Measurements from ENCODE around the gene ALDH1L2. TPM values are rescaled to one million over a fixed set of nuclear protein-coding genes. Genes with fewer than 3 reads are reported as not detected.

Gene ALDH1L2
- total and polyA plus RNA-seq, 4 donors = 0.03 to 0.25 (median 0.15) TPM

- TF ChIP-seq, protein P1, sequence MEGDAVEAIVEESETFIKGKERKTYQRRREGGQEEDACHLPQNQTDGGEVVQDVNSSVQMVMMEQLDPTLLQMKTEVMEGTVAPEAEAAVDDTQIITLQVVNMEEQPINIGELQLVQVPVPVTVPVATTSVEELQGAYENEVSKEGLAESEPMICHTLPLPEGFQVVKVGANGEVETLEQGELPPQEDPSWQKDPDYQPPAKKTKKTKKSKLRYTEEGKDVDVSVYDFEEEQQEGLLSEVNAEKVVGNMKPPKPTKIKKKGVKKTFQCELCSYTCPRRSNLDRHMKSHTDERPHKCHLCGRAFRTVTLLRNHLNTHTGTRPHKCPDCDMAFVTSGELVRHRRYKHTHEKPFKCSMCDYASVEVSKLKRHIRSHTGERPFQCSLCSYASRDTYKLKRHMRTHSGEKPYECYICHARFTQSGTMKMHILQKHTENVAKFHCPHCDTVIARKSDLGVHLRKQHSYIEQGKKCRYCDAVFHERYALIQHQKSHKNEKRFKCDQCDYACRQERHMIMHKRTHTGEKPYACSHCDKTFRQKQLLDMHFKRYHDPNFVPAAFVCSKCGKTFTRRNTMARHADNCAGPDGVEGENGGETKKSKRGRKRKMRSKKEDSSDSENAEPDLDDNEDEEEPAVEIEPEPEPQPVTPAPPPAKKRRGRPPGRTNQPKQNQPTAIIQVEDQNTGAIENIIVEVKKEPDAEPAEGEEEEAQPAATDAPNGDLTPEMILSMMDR (IDR thresholded peaks at IDR 0.05; ENCODE audit: low read depth, low read length, missing input control) = no peak
Observed at GRCh38 chr12:105107494-105108371, 23.5 kb upstream of the ALDH1L2 start, which contains the start of gene WASHC4 (continued).

- Histone ChIP-seq H3K27me3 (ENCODE audit: control insufficient read depth in 4 of 4, insufficient read depth in 4 of 4, low read length in 3 of 4) (no peaks in the 10 kb centered on the region), H3K9ac (ENCODE audit: low read depth in 1 of 2, low read length in 2 of 2) (peak overlapping the region; percentile 76 to 87), H3K27ac (ENCODE audit: low read depth in 1 of 2, low read length in 2 of 2) (peak overlapping the region; percentile 96 to 97), H3K4me3 (ENCODE audit: low read depth in 1 of 3, low read length in 3 of 3) (peak overlapping the region; percentile 79 to 92 (median 90)), H3K9me3 (ENCODE audit: control insufficient read depth in 4 of 4, low read length in 3 of 4) (no peaks in the 10 kb centered on the region), H3K36me3 (ENCODE audit: control insufficient read depth in 4 of 4, insufficient read depth in 3 of 4, low read depth in 1 of 4, low read length in 3 of 4) (no peaks in the 10 kb centered on the region), H3K4me1 (ENCODE audit: control insufficient read depth in 4 of 4, insufficient read depth in 4 of 4, low read length in 3 of 4) (peaks cover 7 to 26% (median 22%) of the 10 kb centered on the region in 4 donors)
- WGBS = under 1% methylated on average over 15 of the region's 15 CpGs
- DNase-seq (ENCODE audit: low spot score) = no peak
- TF ChIP-seq, protein P2, sequence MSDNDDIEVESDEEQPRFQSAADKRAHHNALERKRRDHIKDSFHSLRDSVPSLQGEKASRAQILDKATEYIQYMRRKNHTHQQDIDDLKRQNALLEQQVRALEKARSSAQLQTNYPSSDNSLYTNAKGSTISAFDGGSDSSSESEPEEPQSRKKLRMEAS (IDR thresholded peaks at IDR 0.05) = no peak
- TF ChIP-seq TAF1 (conservative IDR thresholded peaks at IDR 0.05) (no peak), EGR1 (IDR thresholded peaks at IDR 0.05; ENCODE audit: low read depth in 2 of 2) (no peak), REST (IDR thresholded peaks at IDR 0.05) (no peak), RXRA (IDR thresholded peaks at IDR 0.05) (no peak), YY1 (IDR thresholded peaks at IDR 0.05) (no peak), GABPA (IDR thresholded peaks at IDR 0.05 in 1 of 2, conservative IDR thresholded peaks at IDR 0.05 in 1 of 2) (no peak), FOXA1 (IDR thresholded peaks at IDR 0.05) (no peak), FOXA2 (IDR thresholded peaks at IDR 0.05) (no peak)
- TF ChIP-seq, protein P3, sequence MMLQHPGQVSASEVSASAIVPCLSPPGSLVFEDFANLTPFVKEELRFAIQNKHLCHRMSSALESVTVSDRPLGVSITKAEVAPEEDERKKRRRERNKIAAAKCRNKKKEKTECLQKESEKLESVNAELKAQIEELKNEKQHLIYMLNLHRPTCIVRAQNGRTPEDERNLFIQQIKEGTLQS (IDR thresholded peaks at IDR 0.05) = no peak
- TF ChIP-seq, protein P4, sequence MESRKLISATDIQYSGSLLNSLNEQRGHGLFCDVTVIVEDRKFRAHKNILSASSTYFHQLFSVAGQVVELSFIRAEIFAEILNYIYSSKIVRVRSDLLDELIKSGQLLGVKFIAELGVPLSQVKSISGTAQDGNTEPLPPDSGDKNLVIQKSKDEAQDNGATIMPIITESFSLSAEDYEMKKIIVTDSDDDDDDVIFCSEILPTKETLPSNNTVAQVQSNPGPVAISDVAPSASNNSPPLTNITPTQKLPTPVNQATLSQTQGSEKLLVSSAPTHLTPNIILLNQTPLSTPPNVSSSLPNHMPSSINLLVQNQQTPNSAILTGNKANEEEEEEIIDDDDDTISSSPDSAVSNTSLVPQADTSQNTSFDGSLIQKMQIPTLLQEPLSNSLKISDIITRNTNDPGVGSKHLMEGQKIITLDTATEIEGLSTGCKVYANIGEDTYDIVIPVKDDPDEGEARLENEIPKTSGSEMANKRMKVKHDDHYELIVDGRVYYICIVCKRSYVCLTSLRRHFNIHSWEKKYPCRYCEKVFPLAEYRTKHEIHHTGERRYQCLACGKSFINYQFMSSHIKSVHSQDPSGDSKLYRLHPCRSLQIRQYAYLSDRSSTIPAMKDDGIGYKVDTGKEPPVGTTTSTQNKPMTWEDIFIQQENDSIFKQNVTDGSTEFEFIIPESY (IDR thresholded peaks at IDR 0.05) = no peak
Observed at GRCh38 chr12:105107171-105107493, 22.9 kb upstream of the ALDH1L2 start.
